NCI-H146 (cell line): ENCODE measurements around the gene MAST4.

ENCODE experiments used
- DNase-seq: peaks from one replicate; lab custom pipeline; 2025; lab: John Stamatoyannopoulos, UW

MAST4 gene

DNA sequence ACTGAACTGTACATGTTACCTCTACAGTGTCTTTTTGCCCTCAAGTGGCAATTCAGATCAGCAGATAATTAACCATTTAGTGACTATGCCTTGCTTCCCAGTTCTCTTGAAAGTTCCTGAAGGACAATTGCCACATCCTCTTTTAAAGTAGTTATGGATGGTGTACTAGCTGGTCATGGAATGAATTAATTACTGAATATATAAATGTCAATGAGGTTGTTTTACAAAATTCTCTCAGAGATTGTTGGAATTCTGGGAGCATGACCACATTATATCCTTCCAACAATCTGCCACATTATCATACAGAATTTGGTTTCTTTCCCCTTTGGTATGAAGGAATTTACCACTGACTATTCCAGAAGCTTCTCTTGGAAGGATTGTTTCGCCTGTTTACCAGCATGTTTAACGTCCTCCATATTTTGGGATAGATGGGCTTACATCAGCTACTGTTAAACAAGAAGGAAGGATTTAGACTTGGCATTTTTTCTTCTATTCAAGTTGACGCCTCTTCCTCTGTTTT is 424.0 kb downstream of the MAST4 start:
- DNase-seq: no peak

DNA sequence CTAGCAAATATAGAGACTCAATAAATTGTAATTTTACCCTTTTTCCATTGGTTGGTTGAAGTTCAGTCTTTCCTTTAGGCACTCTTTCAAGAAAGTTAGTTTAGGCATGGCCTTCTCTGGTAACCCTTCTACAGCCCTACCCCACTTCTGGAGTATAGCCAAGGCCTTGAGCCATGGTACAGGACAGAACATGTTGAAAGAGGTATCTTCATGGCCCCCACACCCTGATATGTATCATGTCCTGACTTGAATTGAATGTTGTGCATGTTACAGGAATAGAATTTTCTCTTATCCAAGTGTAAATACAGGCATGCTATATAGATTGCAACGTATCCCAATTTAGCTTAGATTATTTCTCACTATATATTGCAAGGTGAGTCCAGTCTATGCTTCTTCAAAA is 424.8 kb downstream of the MAST4 start:
- no peak for DNase-seq

DNA sequence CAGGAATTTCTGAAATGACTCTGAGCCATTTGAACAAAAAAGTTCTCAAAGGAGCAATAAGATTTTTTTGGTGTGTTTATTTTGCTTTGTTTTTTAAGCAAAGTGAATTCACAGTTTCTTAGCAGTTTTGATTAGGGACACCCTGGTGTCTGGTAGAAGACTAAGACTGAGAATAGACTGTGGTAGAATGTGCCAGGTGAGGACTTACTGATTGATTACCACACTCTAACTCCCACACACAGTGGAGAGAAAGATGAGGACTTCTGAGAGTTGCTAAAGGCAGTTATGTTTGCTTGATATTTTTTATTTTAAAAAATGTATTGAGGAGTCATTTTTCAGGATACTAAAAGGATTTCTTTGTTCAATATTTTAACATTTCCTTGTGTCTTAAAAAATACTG is 425.3 kb downstream of the MAST4 start:
- no peak for DNase-seq

DNA sequence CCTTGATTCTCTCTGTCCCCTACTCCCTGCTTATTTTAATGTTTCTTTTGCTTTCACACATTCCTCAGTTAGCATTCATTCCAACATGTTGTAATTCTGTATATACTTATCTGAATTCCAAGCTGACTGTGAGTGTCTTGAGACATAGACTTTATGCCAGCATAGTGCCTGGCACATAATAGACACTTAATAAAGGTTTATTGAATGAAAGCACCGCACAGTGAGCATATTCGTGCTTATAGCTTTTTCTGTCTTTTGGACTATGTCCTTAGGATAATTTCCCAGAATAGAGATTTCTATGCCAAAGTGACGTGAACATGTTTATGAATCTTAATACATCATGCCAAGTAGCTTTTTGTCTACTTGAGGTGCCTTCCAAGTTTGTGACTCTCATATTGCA is 425.8 kb downstream of the MAST4 start:
- DNase-seq: no peak

DNA sequence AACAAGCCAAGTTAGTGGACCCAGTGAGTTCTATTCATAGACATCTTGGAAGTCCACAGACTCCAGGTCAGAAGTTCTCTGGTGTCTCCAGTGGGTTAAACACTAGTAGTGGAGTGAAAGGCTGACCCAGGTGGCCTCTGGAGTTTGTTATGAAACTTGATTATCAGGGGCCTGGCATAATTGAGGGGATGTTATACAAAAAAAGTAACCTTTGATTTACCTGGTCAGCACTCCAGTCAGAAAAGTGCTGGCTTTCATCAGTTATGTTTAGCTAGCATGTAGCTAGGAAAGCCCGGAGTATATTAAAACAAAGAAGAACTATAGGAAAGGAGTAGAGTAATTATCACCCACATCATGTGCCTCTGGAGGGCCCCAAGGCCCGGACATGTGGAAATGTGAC is 429.3 kb downstream of the MAST4 start:
- no peak for DNase-seq

DNA sequence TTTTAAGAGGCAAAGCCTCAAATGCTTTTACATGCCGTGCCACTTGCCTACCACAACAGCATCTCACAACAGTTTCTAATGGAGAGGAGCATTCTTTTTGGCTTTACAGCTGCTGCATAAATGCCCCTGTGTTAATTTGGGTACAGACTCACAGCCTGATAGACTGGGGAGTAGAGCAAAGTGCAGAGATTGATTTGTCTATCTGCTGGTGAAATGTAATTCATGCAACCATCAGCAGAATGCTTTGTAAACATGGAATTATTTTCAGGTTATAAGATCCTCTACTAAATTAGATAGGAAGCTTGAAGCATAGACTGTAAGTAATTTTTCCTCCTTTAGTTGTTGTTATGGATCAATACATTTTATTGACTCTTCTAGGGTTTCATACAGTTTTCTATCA is 430.1 kb downstream of the MAST4 start:
- no peak for DNase-seq

DNA sequence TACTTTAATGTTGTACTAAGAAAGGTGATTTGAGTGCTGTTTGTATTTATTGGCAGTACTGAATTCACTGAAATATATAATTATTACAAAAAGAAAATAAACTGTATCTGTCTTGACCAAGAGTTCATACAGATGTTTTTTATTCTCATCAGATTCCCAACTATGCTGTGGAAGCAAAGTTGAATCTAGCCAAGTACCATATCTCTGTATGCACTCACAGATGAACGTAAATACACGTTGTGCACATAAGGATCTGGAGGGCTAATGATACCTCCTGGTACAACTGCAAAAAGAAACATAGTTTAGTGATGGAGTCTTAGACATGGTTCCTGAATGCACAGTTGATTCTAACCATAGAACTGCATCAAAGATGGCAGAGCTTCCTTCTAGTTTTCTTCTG is 431.0 kb downstream of the MAST4 start:
- no peak for DNase-seq

DNA sequence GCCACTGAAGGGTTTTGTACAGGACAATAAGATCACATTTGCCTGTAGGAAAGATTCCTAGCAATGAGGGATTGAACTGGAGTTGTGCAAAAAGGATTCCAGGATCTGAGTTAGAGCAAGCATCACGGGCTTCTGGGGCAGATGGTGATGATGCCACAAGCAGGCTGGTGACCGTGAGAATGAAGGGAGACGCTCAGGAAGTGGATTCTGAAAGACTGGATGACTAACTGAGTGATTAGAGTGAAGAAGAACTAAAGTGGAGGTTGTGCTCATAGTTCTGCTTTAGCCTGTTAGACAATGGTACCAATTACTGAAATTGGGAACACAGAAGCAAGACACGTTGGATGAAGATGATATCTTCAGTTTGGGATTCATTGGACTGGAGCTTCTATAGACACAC is 432.2 kb downstream of the MAST4 start:
- DNase-seq: no peak

DNA sequence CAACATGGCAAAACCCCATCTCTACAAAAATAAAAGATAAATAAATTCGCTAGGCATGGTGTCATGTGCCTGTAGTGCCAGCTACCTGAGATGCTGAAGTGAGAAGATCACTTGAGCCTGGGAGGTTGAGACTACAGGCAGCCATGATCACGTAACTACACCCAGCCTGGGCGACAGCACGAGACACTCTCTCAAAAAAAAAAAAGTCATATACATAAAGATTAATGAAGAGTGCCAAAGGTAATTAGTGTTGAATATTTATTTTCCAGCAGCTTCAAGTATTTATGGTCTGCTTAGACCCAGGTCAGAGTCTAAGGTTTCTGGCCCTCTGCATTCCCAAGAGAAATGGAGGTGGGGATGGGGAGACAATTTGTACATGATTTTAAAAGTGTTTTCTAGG is 432.7 kb downstream of the MAST4 start:
- DNase-seq: no peak

DNA sequence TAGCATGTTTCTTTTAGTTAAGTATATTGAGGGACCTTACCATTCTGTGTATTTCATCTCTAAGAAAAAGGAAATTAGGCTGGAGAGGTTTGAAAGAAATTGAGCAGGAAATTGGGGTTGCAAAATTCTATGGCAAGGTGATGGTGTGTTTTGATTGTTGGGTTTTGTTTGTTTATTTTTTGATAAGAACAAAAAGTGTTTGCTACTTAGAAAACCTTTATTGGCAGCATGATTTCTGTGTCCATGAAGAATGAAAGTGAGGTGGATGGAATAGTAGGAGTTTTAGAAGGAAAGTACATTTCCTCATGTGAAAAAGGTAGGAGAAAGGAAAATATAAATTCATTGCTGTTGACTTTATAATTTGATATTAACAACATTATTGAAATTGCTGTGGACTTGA is 433.3 kb downstream of the MAST4 start:
- no peak for DNase-seq

DNA sequence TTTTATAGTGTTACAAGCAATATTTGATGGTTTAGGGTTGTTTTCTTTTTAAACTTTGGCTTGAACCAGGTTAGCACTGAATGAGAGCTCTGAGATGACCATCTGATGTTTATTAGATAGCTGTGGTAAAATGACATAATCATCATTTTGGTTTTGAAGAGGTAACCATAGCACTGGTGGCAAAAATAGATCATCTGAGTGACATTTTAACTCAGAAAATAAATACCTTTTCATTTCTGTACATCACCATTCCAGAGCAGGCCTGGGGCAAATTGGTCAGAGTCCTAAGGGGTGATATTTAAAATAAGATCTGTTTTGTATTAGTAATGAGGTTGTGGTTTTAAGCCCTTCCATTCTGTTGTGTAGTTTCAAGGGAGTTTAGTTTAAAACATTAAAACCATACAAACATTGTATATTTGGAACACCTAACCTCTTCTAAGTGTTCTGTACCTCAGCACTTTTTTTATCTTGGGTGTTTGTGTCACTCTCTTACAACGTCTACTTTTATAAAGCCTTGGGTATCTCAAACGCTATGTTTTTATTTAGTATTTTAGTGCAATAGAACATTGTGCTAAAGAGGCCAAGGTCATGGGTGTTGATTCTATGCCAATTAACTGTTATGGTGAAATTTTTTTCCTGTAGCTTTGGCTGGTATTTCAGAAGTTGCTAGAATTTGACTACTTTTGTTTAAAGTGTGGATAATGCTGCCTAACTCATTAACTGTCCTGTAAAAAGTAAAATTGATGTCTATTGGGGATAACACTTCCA is 434.3 kb downstream of the MAST4 start:
- DNase-seq: no peak

DNA sequence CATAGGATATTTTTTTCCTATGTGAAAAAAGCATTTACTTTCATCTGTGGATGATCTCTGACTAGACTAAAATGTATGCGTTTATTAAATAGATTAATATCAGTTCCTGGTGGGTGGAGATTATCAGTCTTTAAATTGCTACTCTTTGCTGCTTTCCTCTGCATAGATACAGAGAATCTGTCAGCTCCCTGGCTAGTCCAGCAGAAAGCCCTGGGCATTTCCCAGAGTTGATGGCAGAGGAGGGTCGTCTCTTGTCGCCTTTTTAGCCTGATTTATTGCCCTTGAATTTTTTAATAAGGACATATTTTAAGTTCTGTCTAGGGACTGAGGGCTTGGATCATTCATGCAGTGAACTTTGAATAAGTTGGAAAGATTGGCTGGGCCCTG is 434.9 kb downstream of the MAST4 start:
- DNase-seq: no peak

DNA sequence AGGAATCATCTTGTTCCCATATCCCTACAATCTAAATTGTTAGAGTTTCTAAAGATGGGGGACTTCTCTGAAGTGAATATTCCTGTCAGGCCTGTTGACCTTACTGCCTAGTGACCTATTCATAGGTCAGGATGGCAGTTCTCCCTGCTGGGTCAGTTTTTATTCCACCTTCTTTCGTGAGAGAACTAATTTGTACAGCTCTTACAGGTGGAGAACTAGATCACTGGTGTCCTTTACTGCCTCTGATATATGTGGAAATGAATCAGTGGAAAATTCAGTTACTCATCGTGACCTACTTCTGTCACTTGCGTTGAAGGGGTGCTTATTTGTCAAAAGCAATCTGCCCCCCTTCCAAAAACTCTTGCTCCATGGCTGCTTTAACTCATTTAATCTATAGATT is 435.5 kb downstream of the MAST4 start:
- DNase-seq: no peak

DNA sequence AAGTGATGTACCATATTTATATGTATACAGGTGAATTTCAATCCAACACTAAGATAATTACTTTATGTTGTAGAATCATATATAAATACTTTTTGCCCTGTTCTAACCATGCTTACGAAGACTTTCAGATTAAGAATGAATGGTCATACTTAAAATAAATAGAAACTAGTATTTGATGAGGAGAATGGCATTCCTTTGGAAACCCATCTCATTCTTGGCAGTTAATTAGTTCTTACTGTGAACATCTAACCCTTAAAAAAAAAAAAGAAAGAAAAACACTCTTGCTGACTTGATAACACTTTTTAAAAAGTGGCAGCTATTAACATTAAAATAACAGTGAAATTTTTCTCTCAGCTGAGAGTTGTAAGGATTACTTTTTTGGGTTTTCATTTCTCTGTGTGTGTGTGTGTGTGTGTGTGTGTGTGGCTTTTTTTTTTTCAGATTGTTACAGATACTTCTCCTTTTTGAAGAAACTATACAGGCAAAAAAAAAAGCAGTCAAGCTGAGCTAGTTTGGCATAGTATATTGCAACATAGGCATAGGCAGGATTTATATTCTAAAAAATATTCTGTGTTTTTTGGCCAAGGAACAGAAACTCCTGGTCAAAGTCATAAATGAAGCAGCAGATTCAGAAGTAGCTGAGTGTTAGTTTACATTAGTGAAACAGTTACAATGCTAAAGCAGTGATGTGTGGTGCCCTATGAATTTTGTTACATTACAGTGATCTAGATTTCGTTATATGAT is 436.9 kb downstream of the MAST4 start:
- no peak for DNase-seq

DNA sequence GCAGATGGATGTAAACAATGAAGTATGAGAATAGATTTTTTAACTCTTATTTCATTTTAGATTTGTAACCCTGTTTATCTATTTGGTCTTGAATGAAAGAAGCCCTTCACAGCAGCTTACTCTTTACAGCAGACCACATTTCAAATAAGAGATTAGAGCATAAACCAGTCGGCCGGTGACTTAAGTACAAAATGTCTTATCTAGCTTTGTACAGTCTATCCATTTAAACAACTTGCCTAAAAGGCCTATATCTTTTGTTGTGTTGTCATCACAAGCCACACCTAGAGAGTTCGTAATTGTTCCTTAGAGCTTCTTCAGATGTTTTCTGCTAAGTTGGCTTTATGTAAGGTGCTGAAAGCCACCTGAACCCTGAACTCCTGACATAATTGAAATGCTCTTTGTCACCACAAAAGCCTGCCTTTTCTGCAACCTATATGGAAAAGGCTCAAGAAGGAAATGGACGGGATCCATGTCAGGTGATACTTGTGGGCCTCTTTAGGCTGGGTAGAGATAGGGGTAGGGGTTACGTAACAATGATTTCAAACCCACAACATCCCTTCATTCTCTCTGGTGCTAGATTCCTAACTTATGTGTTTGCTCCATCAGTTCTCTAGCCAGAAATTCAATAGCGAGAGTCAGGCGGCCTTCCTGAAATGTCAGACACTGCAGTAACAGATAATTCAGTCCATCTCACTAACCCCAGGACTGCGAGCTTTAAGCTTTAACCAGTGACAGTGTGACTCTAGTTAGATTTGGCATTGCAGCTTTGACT is 437.9 kb downstream of the MAST4 start:
- no peak for DNase-seq

DNA sequence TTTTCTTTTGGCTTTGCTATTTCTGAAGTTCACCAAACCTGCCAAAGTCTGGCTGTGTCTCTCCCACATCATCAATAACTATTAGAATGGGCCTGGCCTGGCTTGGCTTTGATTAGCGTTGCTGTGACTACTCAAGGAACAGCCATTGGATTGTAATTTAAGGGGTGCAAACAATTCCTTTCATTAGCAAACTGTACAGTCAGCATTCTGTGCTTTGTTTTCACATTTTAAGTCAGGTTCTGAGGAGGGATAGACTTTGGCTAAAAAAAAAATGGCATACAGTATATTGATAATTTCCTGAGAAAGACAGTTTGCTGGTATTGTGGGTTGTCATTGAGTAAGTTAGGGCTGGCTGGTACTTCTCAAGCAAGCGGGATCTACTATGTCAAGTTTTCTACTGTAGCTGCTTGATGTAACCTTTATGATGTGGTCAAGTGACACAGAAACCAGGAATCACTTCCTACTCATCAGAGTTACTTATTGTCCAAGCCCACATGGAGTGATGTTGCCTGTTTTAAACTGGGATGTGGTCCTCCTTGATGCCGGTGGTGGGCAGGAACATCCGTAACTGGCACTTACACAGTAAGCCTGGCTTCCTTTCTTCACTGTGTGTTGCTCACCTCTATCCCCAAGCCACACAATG is 439.0 kb downstream of the MAST4 start:
- no peak for DNase-seq

DNA sequence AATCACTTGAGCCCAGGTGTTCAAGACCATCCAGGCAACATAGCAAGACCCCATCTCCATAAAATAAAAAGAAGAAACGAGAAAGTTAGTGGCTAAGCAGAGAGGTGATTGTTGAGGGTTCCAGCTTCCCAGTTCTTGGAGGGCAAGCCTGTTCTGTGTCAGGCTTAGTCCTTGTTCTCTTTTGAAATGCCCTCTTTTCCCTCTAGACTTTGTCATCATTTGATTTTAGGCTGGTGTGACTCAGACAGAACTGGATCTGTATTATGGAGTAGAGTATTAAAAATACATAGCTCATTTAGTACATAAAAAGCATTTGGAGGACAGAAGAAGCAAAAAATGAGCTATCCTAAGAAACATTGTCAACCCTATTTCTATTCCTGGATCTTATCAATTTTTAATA is 441.0 kb downstream of the MAST4 start:
- no peak for DNase-seq

DNA sequence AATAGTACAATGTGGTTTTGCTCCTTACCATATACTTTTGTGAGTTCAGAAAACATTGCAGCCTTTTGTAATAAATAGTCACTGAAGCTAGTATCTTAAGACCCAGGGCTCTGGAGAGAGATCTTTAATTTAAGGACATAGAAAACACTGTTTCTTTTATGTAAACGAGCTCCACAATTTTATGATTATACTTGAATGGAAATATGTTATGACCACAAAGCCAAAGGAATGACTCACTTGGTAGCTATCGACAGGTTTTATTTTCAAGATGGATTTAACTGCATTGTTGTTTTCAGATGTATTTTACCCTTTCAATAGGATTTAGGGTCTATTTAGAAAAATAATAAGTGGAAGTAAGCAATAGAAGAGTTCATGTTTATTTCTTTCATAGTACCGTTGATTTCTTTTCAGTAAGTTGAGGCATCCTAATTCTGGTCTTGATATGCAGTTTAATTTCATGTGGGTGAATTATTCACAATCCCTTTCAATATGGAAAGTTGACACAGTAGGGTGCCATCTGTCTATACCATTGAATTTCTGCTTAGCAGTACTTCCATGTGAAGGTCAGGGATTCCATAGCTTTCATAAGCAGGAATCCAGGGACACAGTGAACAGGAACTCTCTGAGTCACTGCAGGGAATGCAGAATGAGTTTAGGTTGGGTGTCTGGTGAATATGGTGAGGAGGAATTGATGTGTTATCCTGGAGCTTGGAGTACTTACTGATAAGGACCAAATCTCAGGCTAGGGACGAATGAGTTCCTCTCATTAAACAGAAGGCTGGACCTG is 442.8 kb downstream of the MAST4 start:
- no peak for DNase-seq

DNA sequence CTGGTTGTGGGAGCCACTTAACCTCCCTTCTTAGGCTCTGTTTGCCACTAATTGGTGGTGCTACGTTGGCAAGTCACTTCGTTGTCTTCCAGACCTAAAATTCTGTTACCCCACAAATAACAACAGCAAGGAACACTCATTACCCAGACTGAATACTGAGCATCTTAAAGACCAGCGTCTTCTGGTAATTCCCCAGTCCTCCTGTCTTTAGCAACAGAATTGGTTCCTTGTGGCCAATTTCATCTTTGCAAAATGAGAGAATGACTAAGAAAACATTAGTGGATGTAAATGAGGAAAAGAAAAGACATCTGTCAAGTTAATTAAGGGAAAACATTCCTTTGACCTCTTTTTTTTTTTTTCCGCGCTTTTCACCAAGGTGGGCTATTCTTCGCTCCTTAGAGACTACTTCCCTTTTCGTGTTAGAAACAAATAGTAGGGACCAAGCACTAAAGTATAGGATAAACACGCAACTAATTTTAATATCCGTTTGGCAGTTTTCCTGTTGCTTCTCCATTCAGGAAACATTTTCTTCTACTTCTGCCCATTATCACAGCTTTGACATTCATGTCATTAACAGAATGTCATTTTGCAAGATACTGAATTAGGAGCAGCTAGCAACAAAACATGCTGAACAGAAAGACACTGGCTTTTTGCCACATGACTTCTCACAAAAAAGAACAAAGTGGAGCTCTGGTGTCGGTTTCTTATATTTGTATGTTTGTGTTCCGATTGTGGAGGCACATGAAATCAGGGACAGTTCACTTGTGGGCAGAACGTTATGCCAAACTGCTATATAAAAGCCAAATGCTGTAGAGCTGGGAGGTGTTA is 446.2 kb downstream of the MAST4 start:
- no peak for DNase-seq

DNA sequence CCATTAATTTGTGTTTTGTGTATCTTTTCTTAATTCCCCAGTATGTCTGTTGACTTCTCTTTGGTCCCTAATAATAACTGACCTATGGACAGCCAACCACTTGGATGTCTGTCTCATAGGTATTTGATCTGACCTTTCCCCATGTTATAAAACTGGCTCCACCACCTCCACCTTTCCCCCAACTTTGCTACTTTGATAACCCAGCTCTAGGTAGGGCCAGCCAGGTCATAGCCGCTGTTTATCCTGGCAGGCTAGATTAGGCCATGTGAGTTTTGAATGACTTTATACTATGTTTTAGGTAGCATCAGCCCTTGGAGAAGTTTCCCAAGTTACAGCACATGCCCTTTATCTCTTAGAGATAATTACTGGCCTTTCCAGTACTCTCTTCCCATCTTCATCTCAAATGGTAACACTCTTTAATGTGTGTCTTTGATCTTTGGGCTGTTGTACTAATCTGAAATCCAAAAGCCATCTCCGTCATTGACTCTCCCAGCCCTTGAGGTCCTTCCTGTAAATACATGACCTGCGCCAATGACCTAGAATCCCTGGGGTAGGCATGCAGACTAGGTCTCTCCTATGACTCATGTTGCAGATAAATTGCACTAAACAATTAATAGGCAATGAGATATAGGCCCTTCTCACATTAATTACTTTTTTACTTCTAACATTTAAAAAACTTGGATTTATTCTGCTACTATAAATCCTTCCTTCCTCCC is 447.8 kb downstream of the MAST4 start:
- no peak for DNase-seq
